Measurements from ENCODE around the gene NPPC. TPM values are rescaled to one million over a fixed set of nuclear protein-coding genes. Genes with fewer than 3 reads are reported as not detected.
A peak's percentile ranks its signal among the peaks of the same experiment; 100 is the strongest.

NPPC gene
- total RNA-seq, 1 donor from 2014 or later, result not detected

- FAIRE-seq (no peak), DNase-seq (ENCODE audit: low read depth) (no peak)
- Histone ChIP-seq H3K36me3 (ENCODE audit: control insufficient read depth, insufficient read depth, low read length) (no peaks in the 10 kb centered on the region), H3K27me3 (ENCODE audit: control insufficient read depth, insufficient read depth, low read length) (peaks cover 21% of the 10 kb centered on the region), H3K4me3 (ENCODE audit: low read depth, low read length) (no peak overlapping the region)
- TF ChIP-seq CTCF (IDR thresholded peaks at IDR 0.05; ENCODE audit: insufficient read depth, low read length, severe bottlenecking), result no peak
Measured at GRCh38 chr2:231920795-231921194, 5.4 kb downstream of the NPPC start.

- FAIRE-seq (no peak), DNase-seq (ENCODE audit: low read depth) (no peak)
- peaks cover 18% of the 10 kb centered on the region for H3K27me3 ChIP-seq (ENCODE audit: control insufficient read depth, insufficient read depth, low read length)
- no peaks in the 10 kb centered on the region for H3K36me3 ChIP-seq (ENCODE audit: control insufficient read depth, insufficient read depth, low read length)
- H3K4me3 ChIP-seq (ENCODE audit: low read depth, low read length), result no peak overlapping the region
- no peak for TF ChIP-seq CTCF (IDR thresholded peaks at IDR 0.05; ENCODE audit: insufficient read depth, low read length, severe bottlenecking)
Measured at GRCh38 chr2:231920366-231920765, 5.8 kb downstream of the NPPC start.

- FAIRE-seq (peak; percentile 23), DNase-seq (ENCODE audit: low read depth) (no peak)
Measured at GRCh38 chr2:231919341-231920035, 6.7 kb downstream of the NPPC start.

GRCh38 chr2:231918501-231919330 lies 7.5 kb downstream of the NPPC start:
- no peaks in the 10 kb centered on the region for H3K36me3 ChIP-seq (ENCODE audit: control insufficient read depth, insufficient read depth, low read length)
- TF ChIP-seq CTCF (IDR thresholded peaks at IDR 0.05; ENCODE audit: insufficient read depth, low read length, severe bottlenecking), result no peak
- H3K27me3 ChIP-seq (ENCODE audit: control insufficient read depth, insufficient read depth, low read length), result peaks cover 6% of the 10 kb centered on the region
- no peak for FAIRE-seq
- no peak for DNase-seq (ENCODE audit: low read depth)
- H3K4me3 ChIP-seq (ENCODE audit: low read depth, low read length), result no peak overlapping the region

More at GRCh38 chr2:231919341-231920035, 6.7 kb downstream of the NPPC start:
- H3K36me3 ChIP-seq (ENCODE audit: control insufficient read depth, insufficient read depth, low read length), result no peaks in the 10 kb centered on the region
- H3K27me3 ChIP-seq (ENCODE audit: control insufficient read depth, insufficient read depth, low read length), result peaks cover 12% of the 10 kb centered on the region
- no peak for TF ChIP-seq CTCF (IDR thresholded peaks at IDR 0.05; ENCODE audit: insufficient read depth, low read length, severe bottlenecking)
- H3K4me3 ChIP-seq (ENCODE audit: low read depth, low read length), result no peak overlapping the region

GRCh38 chr2:231917280-231918066 lies 8.7 kb downstream of the NPPC start:
- Histone ChIP-seq H3K27me3 (ENCODE audit: control insufficient read depth, insufficient read depth, low read length) (peaks cover 6% of the 10 kb centered on the region), H3K36me3 (ENCODE audit: control insufficient read depth, insufficient read depth, low read length) (no peaks in the 10 kb centered on the region), H3K4me3 (ENCODE audit: low read depth, low read length) (no peak overlapping the region)
- FAIRE-seq, result peak; percentile 60
- no peak for TF ChIP-seq CTCF (IDR thresholded peaks at IDR 0.05; ENCODE audit: insufficient read depth, low read length, severe bottlenecking)
- no peak for DNase-seq (ENCODE audit: low read depth)
